GM10847 (cell line): ENCODE data around the gene LDHD.

Source experiments
- POLR2A ChIP-seq: IDR thresholded peaks from 2 replicates; pipeline ENCODE4 v1.6.1; 2011; ENCODE audit not compliant: insufficient read length; ENCODE audit errors: extremely low read depth

The LDHD gene

DNA sequence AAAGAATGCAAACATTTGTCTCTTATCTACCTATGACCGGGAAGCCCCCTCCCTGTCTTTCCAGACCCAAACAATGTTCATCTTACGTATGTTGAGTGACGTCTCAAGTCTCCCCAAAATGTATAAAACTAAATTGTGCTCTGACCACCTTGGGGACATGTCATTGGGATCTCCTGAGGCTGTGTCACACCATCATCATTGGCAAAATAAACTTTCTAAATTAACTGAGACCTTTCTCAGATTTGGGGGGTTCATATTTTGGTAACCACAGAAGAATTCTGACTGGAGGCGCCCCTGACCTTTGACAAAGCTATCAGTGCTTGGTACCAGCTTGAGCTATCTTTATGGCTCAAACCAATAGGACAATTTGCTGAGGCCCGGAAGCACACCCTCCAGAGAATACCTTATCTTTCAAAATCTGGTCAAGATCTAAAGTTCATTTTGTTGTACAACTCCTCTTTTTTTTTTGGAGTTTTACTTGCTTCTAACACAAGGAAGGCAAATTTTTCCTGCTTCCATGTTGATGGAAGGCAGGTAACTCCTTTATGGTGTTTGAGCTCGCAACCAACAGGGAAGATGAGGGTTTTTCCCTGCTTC, 2.5 kb upstream of the LDHD start:
- no peak for TF ChIP-seq POLR2A

DNA sequence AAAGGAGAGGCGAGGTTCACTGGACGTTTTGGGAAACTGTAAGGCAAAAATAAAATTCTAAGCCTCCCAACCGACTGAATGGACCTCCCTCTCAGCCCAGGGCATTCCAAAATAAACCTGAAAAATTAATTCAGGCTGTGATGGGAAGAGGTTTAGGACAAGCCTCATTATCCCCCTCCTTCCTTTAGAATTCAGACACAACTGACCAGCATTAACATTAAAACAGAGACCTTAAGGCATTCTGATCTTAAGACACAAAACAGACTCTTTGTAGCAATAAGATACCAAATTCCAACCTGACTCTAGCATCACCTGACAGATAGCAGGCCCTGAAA, 298 bp upstream of the LDHD start:
- no peak for TF ChIP-seq POLR2A

DNA sequence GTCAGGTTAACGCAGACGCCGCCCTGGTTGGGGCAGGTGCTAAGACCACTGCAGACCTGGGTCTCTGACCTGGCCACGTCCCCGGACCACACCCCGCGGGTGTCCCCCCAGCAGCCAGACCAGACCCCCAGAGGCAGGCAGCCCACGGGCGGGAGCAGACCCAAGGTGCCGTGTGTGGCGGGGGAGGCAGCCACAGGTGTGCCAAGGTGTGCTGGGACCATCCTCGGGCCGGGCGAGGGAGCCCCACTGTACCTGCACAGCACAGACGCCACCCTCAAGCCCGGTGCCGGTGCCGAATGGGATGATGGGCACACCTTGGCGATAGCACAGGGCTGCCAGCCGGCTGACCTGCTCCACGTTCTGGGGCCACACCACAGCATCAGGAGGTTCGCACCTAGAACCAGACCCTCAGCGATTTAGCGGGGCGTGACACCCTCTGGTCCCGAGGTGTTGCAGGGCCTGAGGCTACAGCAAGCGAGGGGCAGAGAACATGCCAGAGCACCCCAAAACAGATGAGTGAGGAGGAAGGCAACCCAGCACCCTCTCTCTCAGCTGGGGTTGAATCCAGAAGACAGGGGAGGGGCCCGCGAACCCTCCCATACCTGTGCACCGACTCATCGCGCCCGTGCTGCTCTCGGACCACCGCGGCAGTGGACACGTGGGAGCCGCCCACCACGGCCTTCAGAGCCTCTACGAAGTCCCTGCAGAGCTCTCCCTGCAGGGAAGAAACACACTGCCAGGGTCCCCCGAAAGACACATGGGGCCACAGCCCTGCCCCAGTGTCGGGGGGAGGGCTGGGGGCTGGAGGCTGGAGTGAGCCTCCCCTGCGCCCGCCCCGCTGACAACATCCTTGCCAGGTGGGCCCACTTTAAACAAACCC, 1.4 kb downstream of the LDHD start:
- TF ChIP-seq POLR2A = no peak

DNA sequence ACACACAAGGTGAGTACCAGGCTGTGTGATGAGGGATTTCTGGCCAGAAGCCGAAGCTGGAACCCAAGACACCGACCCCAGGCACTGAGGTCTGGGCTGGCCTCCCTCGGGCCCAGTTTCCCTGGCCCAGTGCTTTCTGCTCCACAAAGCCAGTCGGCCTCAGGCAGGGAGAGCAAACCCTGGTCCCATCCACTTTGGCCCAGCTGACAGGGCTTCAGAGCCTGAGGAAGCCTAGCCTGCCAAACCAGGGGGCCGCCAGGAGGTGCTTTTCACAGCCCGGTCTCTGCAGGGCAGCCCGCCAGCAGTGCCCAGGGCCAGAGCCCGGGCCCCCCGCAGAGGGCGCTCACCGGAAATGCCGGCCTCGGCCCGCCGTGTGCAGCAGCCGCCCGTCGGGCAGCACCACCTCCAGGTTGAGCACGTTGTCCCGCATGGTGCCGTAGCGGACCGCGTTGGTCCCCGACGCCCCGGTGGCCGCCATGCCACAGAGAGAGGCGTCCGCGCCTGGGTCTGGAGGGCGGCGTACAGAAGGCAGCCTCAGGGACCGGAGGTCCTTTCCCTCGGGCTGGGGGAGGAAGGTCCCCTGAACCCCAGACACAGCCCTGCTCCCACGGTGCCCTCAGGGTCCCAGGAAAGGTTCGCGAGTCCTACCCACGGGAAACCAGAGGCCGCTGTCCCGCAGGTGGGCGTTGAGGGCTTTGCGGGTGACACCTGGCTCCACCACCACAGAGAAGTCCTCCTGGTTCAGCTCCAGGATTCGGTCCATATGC, 2.2 kb downstream of the LDHD start:
- TF ChIP-seq POLR2A = no peak

DNA sequence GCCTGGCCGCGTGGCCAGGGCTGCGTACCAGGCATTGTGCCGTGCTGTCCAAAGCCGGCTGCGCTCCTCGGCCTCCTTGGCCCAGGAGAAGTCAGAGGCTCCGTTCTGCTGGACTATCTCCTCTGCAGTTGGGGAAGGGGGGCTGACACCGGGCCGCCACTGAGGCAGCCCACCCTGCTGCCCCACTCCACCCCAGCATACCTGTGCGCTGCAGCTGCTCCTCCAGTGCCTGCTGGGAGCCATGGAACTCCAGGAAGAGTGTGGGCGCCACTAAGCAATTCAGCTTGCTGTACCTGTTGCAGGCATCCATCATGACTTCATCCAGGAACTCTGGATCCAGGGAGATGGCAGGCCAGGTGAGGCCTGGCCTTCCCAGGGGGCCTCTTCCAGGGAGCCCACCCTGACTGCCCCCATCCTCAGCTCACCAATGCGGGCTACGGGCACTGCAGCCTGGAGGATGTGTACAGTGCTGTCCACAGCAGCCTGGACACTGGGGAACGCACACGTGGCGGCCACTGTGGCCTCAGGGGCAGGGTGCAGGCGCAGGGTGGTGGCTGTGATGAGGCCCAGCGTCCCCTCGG, 2.9 kb downstream of the LDHD start:
- no peak for TF ChIP-seq POLR2A

DNA sequence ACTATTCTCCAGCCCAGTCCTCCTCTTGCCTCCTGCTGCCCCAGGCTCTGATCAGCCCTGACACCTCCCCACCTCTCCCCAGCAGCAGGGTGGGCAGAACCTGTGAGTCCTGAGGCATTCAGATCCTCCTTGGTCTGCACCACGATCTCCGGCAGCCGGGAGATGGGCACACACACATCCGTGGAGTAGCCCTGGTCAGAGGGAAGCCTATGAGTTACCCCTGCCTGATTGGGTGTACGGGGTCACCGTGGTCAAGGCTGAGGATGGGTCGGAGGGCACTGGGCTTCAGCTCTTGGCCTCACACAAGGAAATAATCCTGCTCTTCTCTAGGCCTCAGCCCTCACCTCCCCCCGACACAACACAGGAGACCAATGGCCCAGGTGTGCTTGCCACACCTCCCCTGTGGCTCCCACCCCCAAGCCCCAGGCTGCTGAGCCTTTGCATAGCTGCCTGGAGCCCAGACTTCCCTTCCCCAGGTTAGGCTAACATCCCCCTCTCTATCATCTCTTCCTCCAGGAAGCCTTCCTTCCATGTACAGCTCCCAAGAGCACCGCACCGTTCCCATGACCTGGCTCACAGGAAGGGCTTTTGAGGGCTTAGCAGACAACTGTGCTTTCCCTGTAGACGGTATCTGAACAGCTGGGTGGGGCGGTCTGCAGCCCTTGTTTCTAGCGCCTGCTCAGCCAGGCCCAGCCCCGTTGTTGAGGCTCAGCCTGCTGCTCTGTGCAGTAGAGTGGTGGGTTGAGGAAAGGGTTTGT, 3.7 kb downstream of the LDHD start:
- no peak for TF ChIP-seq POLR2A

DNA sequence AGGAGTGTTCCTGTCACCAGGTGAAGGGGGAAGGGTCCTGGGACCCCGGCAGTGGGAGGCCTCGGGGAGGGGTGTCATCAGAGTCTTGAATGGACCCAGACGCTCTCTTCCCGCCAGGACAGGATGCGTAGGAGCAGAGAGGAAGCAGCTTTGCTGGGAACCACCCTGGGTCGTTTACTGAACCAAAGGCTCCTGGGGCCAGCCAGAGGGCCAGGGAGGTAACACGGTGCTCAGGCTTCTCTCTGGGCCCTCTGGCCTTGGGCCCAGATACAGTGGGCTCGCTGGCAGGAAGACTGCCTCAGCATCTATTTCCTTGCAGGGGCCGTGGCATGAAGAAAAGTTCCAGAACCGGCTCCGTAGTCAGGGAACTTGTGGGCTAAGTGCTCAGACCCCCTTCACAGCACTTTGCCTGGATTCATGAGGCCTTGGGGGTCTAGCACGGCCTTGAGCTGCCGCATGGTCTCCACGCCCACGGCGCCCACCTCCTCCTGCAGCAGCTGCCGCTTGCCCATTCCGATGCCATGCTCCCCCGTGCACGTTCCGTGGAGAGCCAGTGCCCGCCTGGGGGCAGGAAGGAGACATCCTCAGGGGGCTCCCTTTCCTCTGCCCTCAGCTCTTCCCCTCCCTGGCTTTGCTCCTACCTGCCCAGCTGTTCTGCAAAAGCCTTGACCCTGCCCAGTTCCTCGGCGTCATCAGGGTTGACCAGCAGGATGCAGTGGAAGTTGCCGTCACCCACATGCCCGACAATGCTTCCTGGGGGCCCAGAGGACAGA, 4.4 kb downstream of the LDHD start:
- no peak for TF ChIP-seq POLR2A

DNA sequence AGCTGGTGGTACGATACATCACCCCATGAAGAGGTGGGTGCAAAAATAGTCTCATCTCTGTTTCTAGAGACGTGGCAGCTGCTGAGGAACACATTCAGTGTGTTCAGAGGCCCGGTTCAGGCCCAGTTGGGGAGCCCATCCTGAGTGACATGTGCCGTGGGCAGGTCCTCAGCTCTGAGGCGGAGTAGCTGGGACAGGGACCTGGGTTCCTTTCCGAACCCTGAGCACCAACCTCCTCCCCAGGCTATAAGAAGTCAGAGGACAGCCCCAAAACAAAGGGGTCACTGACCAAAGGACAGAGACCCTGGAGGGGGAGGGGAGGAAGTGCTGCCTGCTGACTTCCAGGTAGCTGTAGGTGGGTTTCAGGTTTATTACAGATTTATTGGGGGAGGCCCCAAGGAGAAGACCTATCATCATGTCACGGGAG, 5.1 kb downstream of the LDHD start:
- TF ChIP-seq POLR2A = no peak

DNA sequence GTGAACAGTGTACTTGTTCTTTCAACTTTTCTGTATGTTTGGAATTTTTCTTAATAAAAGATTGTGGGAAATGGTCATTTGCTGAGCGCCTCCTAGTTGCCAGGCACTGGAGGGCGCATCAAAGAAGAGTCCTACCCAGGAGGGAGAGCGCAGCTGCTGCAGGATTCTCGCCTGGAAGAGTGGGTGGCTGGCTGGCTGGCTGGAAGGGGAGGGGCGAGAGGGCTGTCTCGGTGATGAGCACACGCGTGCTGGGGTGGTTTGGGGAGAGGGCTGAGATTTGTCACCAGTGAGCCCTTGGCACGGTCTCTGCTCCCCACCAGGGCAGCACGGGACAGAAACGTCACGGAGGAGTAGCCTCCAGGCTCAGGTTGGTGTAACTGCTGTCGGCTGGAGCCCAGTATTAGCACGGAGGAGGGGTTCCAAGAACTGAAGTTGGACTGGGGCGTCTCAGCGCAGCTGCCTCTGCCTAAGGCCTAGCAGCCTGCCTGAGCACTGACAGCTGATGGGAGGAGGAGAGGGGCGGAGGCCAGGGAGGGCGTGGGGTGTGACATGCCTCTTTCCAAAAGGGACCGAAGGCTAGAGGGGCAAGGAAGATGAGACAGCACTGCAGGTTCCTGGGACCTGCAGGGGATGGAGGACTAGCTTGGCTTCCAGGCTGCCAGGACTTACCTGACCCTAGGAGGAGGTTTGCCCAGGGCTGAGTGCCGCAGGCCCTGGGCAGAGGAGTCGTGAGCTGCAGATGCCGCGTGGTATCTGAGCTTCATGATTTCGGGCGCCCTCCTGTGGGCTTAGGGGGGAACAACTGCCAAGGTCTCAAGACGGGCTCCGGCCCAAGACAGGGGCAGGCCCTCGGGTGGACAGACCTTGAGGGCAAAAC, 5.7 kb downstream of the LDHD start:
- no peak for TF ChIP-seq POLR2A

DNA sequence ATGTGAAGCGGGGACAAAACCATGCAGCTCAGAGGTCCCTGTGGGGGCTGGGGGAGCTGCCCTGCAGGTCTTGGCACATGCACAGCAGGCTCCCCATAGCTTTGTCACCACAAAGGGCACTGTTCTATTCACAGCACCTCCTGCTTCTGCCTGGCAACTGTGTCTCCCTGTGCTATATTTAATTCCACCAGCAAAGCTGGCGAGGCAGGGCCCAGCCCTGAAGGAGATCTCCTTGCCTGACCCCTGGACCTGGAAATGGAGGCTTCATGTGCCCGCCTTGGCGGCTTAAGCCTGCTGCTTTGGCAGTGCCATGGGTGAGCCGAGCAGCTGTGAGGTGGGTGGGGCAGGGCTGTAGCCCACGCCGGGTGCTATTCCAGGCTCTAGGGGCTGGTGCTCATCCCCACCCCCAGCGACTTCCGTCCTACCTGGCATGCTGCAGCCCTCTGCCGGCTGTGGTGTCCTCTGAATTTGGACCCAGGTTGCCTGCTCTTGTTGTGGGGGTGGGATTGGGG, 6.8 kb downstream of the LDHD start:
- TF ChIP-seq POLR2A = no peak

DNA sequence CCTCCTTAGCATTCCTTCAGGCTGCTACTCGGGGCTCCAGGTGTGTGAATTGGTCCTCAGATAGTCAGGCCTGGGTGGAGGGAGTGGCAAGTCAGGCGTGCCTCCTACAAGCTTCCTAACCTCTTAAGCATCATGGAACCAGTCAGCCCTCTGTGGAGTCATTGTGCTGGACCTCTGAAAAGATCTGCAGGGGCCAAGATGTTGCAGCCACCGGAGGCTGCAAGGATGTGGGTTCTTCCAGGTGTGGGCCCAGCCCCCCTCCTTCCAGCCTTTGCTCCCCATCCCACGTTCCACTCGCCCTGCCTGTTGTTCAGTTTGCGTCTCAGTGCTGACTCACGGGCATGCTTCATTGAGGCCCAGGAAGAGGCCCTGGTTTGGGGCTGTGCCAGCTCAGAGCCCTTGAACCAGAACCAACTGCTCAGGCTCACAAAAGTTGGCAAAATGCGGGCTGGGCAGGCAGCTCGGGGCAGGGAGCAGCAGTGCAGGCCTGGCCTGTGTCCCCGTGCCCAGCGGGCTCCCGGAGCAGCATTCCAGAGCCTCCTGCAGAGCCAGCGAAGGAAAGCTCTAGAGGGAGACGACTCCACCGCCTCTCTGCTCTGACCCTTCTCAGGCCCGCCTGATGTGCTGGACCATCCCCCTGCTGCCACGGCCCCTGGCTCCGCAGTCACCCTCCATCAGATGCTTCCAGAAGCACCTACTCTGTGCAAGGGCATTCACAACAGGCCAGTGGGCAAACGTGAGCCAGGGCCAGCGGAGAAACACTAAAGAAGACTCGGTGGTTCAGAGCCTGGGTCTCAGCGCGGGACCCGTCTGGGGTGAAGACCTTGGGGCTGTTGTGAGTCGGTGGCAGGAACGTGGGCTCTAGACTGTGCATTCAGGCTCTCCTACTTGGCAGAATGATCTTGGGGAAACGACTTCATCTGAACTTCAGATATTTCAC, 7.5 kb downstream of the LDHD start:
- no peak for TF ChIP-seq POLR2A

DNA sequence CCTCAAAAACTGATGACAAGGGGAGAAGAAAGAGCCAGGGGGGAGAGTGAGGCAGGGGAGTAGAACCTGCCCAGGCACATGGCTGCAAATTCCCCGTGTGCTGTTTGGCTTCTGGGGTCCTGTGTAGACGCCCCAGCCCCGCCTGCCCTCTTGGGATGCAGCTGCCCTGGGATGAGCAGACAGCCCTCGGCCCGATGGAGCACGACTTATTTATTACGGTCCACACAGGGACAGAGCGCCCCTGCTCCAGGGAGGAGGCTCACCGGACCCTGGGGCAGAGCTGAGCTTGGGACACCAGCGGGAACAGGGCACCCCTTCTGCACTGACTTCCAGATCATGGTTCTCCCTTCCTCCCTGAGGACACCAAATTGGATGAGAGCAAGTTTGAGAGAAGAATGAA, 9.1 kb downstream of the LDHD start:
- TF ChIP-seq POLR2A = no peak
